HG02938 (cell line): ENCODE results near the gene COG2.
A peak's percentile ranks its signal among the peaks of the same experiment; 100 is the strongest.
"Not testable (repeated sequence)": the region's sequence is repeated elsewhere in the genome, so short reads cannot be mapped to it uniquely, and the experiment has no call there.

Experiments
- ATAC-seq: cut with Tn5 transposase; IDR thresholded peaks from one replicate; pipeline ENCODE4 v1.9.1; 2021; ENCODE audit warnings: mild to moderate bottlenecking, moderate library complexity; ENCODE audit not compliant: unreplicated experiment

The COG2 gene

GRCh38 chr1:230626232-230626631 is 16.0 kb upstream of the COG2 start:
- no peak for ATAC-seq

GRCh38 chr1:230627767-230628166 is 14.5 kb upstream of the COG2 start:
- no peak for ATAC-seq

- no peak for ATAC-seq
Measured at GRCh38 chr1:230629511-230629910, 12.8 kb upstream of the COG2 start.

- no peak for ATAC-seq
Measured at GRCh38 chr1:230631477-230631876, 10.8 kb upstream of the COG2 start.

- peak; percentile 66 for ATAC-seq
Measured at GRCh38 chr1:230632273-230632873, 9.9 kb upstream of the COG2 start.

- ATAC-seq: no peak
Measured at GRCh38 chr1:230633469-230633868, 8.8 kb upstream of the COG2 start.

GRCh38 chr1:230634384-230634783 is 7.9 kb upstream of the COG2 start:
- no peak for ATAC-seq

GRCh38 chr1:230636575-230637148 is 5.6 kb upstream of the COG2 start:
- ATAC-seq: no peak

GRCh38 chr1:230639714-230640209 is 2.5 kb upstream of the COG2 start:
- ATAC-seq: no peak

GRCh38 chr1:230641346-230641745 is 935 bp upstream of the COG2 start:
- ATAC-seq: no peak

- no peak for ATAC-seq
Measured at GRCh38 chr1:230641900-230642262, 400 bp upstream of the COG2 start.

- ATAC-seq: no peak
Measured at GRCh38 chr1:230643908-230644307, 1.6 kb downstream of the COG2 start.

- ATAC-seq: no peak
Measured at GRCh38 chr1:230646710-230647302, 4.5 kb downstream of the COG2 start.

GRCh38 chr1:230647321-230647720 is 5.0 kb downstream of the COG2 start:
- no peak for ATAC-seq

GRCh38 chr1:230648114-230648513 is 5.8 kb downstream of the COG2 start:
- no peak for ATAC-seq

GRCh38 chr1:230650300-230650699 is 8.0 kb downstream of the COG2 start:
- ATAC-seq: no peak

GRCh38 chr1:230651235-230651634 is 9.0 kb downstream of the COG2 start:
- no peak for ATAC-seq

GRCh38 chr1:230656719-230657118 is 14.4 kb downstream of the COG2 start:
- not testable (repeated sequence) for ATAC-seq

- ATAC-seq: not testable (repeated sequence)
Measured at GRCh38 chr1:230658103-230658502, 15.8 kb downstream of the COG2 start.

GRCh38 chr1:230658691-230659090 is 16.4 kb downstream of the COG2 start:
- no peak for ATAC-seq

GRCh38 chr1:230661976-230662375 is 19.7 kb downstream of the COG2 start:
- no peak for ATAC-seq

GRCh38 chr1:230668227-230668626 is 25.9 kb downstream of the COG2 start:
- ATAC-seq: no peak
